Breast epithelium (tissue), 4 donors: ENCODE results near the gene MEIS2. TPM values are rescaled to one million over a fixed set of nuclear protein-coding genes. Genes with fewer than 3 reads are reported as not detected.

Source experiments
- DNase-seq, 2 donors: peaks; one replicate each; pipeline ENCODE4 v3.0.0-alpha.2; 2019; ENCODE audit warnings: low spot score in 2 of 2
- H3K27ac ChIP-seq, 2 donors: fragments of 200-600 bp; sonication (generic) in 1 of 2; one replicate each; pipeline ENCODE4 v1.5.1; 2016 to 2019; ENCODE audit warnings: mild to moderate bottlenecking in 1 of 2
- H3K27me3 ChIP-seq, 2 donors: fragments of 200-600 bp; sonication (generic) in 1 of 2; one replicate each; pipeline versions ENCODE4 v1.5.1 to v1.6.0; 2017 to 2019; ENCODE audit warnings: control low read depth in 1 of 2, mild to moderate bottlenecking in 1 of 2
- H3K36me3 ChIP-seq: fragments of 200-600 bp; one replicate; pipeline ENCODE4 v1.5.1; 2019
- H3K4me1 ChIP-seq, 2 donors: fragments of 200-600 bp; sonication (generic); one replicate each; pipeline ENCODE4 v1.5.1; 2016 to 2019; ENCODE audit warnings: control low read depth in 1 of 2
- H3K4me3 ChIP-seq, 3 donors: fragments of 200-600 bp; sonication (generic); 1 replicate in 2 of 3; 2 replicates in 1 of 3; pipeline ENCODE4 v1.5.1; 2016 to 2019; ENCODE audit warnings: mild to moderate bottlenecking in 3 of 3, moderate library complexity in 2 of 3
- H3K9me3 ChIP-seq, 2 donors: fragments of 200-600 bp; sonication (generic) in 1 of 2; one replicate each; pipeline ENCODE4 v1.5.1; 2016 to 2019; ENCODE audit warnings: control low read depth in 1 of 2
- POLR2A ChIP-seq: fragments of 450-650 bp; IDR thresholded peaks from one replicate; pipeline ENCODE4 v1.6.1; 2016; ENCODE audit warnings: antibody characterized with exemption, mild to moderate bottlenecking, moderate library complexity
- POLR2AphosphoS5 ChIP-seq, 3 donors: sonication (generic); formaldehyde crosslinking; IDR thresholded peaks; one replicate each; pipeline ENCODE4 v1.6.1; 2017; ENCODE audit warnings: antibody characterized with exemption in 3 of 3
- intact Hi-C: fragments of 100-400 bp; cut with DNase I; formaldehyde crosslinking; loops from one replicate; pipeline ENCODE4 v1.15.1; 2023; ENCODE audit warnings: low total_unique reads
- total RNA-seq, 3 donors: library from RNA; depleted of rRNA; stranded (reverse); fragments of >200 nt; gene quantifications; one replicate each; pipeline ENCODE4 v1.1.0, GENCODE V29; 2016
- TF ChIP-seq, protein P1 (sequence below), 3 donors: fragments of 450-650 bp; IDR thresholded peaks; one replicate each; pipeline ENCODE4 v1.5.1; 2016 to 2017; ENCODE audit warnings: antibody characterized with exemption in 3 of 3, mild to moderate bottlenecking in 3 of 3, moderate library complexity in 3 of 3

MEIS2 gene
- total RNA-seq, 3 donors from 2014 or later = 18.2 to 55.8 (median 28.5) TPM

DNA sequence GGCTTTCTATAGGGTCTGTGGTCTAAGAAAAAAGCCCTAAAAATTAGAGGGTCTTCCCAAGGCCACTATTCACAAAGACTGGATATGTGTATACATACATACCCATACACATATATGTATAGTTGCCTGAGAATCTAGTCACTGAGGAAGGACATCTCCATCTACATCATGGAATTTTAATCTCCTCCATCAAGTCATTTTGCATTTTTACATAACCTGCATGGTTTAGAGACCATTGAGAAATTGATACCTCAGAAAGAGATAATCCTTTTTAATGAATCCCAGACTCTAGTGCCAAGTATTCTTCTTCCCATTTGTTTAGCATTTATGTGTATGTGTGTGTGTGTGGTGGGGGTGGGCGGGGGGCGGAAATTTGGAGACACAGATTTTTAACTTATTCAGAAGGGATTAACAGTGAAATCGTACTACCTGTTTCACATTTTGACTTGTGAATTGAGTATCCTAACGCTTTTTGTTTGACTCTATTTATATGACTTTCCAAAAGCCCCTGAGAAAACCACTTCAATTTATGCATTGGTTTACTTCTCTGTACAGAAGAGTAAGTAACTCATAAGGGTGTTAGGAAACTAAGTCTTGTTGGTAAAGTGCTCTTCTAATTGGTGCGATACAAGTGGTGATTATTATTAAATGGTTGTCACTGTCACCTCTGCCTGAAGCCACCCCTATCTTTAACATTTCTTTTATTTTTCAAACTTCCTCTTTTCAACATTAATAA, 166.9 kb downstream of the MEIS2 start:
- no peak for DNase-seq
- H3K27ac ChIP-seq = no peak overlapping the region

GRCh38 chr15:36932070-36932469, 168.3 kb downstream of the MEIS2 start:
- H3K27me3 ChIP-seq = no peaks in the 10 kb centered on the region
- H3K36me3 ChIP-seq = no peaks in the 10 kb centered on the region
- intact Hi-C loops = no loop called here
- DNase-seq = no peak
- TF ChIP-seq, protein P1, sequence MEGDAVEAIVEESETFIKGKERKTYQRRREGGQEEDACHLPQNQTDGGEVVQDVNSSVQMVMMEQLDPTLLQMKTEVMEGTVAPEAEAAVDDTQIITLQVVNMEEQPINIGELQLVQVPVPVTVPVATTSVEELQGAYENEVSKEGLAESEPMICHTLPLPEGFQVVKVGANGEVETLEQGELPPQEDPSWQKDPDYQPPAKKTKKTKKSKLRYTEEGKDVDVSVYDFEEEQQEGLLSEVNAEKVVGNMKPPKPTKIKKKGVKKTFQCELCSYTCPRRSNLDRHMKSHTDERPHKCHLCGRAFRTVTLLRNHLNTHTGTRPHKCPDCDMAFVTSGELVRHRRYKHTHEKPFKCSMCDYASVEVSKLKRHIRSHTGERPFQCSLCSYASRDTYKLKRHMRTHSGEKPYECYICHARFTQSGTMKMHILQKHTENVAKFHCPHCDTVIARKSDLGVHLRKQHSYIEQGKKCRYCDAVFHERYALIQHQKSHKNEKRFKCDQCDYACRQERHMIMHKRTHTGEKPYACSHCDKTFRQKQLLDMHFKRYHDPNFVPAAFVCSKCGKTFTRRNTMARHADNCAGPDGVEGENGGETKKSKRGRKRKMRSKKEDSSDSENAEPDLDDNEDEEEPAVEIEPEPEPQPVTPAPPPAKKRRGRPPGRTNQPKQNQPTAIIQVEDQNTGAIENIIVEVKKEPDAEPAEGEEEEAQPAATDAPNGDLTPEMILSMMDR (IDR thresholded peaks at IDR 0.05) = no peak
- TF ChIP-seq POLR2A (no peak), POLR2AphosphoS5 (IDR thresholded peaks at IDR 0.05) (no peak)
- H3K27ac ChIP-seq = no peak overlapping the region
- H3K9me3 ChIP-seq = no peaks in the 10 kb centered on the region
- H3K4me3 ChIP-seq = no peak overlapping the region
- H3K4me1 ChIP-seq = no peaks in the 10 kb centered on the region

More for the DNA sequence above, 166.9 kb downstream of the MEIS2 start:
- no peaks in the 10 kb centered on the region for H3K9me3 ChIP-seq
- no peaks in the 10 kb centered on the region for H3K36me3 ChIP-seq
- intact Hi-C loops = loop anchor here (1.0 kb wide), 1 partner anchor 22 kb away; no protein-coding TSS in a partner anchor
- H3K4me1 ChIP-seq = no peaks in the 10 kb centered on the region
- no peaks in the 10 kb centered on the region for H3K27me3 ChIP-seq
- TF ChIP-seq POLR2A (no peak), POLR2AphosphoS5 (IDR thresholded peaks at IDR 0.05) (no peak)
- TF ChIP-seq, protein P1 (IDR thresholded peaks at IDR 0.05) = no peak
- no peak overlapping the region for H3K4me3 ChIP-seq

- TF ChIP-seq POLR2A (no peak), POLR2AphosphoS5 (IDR thresholded peaks at IDR 0.05) (no peak)
- TF ChIP-seq, protein P1 (IDR thresholded peaks at IDR 0.05) = no peak
- no peak overlapping the region for H3K27ac ChIP-seq
- intact Hi-C loops = no loop called here
- no peaks in the 10 kb centered on the region for H3K27me3 ChIP-seq
- H3K4me3 ChIP-seq = no peak overlapping the region
- no peaks in the 10 kb centered on the region for H3K4me1 ChIP-seq
- no peaks in the 10 kb centered on the region for H3K36me3 ChIP-seq
- no peaks in the 10 kb centered on the region for H3K9me3 ChIP-seq
- no peak for DNase-seq
Observed at GRCh38 chr15:36931434-36931833, 168.9 kb downstream of the MEIS2 start.

GRCh38 chr15:36926427-36926825, 173.9 kb downstream of the MEIS2 start:
- no peaks in the 10 kb centered on the region for H3K36me3 ChIP-seq
- no peaks in the 10 kb centered on the region for H3K4me1 ChIP-seq
- intact Hi-C loops = no loop called here
- H3K27me3 ChIP-seq = no peaks in the 10 kb centered on the region
- no peak overlapping the region for H3K4me3 ChIP-seq
- no peak for DNase-seq
- no peak overlapping the region for H3K27ac ChIP-seq
- no peaks in the 10 kb centered on the region for H3K9me3 ChIP-seq
- TF ChIP-seq POLR2AphosphoS5 (IDR thresholded peaks at IDR 0.05) (no peak), POLR2A (no peak)
- TF ChIP-seq, protein P1 (IDR thresholded peaks at IDR 0.05) = no peak

GRCh38 chr15:36925653-36926426, 174.5 kb downstream of the MEIS2 start:
- intact Hi-C loops = no loop called here
- Histone ChIP-seq H3K4me1 (no peaks in the 10 kb centered on the region), H3K27ac (no peak overlapping the region), H3K27me3 (no peaks in the 10 kb centered on the region), H3K4me3 (no peak overlapping the region), H3K9me3 (no peaks in the 10 kb centered on the region), H3K36me3 (no peaks in the 10 kb centered on the region)
- TF ChIP-seq, protein P1 (IDR thresholded peaks at IDR 0.05) = no peak
- no peak for TF ChIP-seq POLR2A
- no peak for DNase-seq
